ENCODE data around the gene FGD2.
A peak's percentile ranks its signal among the peaks of the same experiment; 100 is the strongest.
"Not testable (repeated sequence)": the region's sequence is repeated elsewhere in the genome, so short reads cannot be mapped to it uniquely, and the experiment has no call there.

FGD2 gene

DNA sequence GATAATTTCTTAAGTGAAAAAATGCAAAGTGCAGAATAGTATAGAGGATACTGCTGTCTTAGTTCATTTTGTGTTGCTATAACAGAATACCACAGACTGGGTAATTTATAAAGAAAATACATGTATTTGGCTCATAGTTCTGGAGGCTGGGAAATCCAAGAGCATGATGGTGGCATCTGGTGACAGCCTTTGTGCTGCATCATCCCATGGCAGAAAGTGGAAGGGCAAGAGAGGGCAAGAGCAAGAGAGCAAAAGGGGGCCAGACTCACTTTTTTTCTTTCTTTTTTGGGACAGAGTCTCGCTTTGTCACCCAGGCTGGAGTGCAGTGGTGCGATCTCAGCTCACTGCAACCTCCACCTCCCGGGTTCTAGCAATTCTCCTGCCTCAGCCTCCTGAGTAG lies 37.6 kb downstream of the FGD2 start:
- not testable (repeated sequence) for DNase-seq

GRCh38 chr6:37047346-37047688 lies 41.9 kb downstream of the FGD2 start:
- DNase-seq, result no peak

- DNase-seq, result peak; percentile 76
Measured at GRCh38 chr6:37047689-37048402, 42.4 kb downstream of the FGD2 start.

DNA sequence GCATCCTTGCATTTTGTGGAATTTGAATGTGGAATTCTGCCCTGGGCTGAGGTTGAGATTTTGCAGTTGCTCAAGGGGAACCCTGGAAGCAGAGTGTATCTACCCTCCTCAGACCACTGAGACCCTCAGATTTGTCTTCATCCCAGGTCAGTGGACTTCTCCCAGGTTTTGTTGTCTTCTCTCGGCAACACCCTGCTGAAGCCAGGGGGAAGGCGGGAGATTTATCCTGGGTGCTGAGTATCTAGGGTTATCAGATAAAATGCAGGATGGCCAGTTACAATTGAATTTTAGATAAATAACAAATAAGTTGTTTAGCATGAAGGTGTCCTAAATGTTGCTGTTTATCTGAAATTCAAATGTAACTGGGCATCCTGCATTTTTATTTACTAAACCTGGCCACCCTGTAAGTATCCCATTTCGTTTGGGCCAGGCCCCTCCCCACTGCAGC lies 43.0 kb downstream of the FGD2 start:
- DNase-seq, result no peak

DNA sequence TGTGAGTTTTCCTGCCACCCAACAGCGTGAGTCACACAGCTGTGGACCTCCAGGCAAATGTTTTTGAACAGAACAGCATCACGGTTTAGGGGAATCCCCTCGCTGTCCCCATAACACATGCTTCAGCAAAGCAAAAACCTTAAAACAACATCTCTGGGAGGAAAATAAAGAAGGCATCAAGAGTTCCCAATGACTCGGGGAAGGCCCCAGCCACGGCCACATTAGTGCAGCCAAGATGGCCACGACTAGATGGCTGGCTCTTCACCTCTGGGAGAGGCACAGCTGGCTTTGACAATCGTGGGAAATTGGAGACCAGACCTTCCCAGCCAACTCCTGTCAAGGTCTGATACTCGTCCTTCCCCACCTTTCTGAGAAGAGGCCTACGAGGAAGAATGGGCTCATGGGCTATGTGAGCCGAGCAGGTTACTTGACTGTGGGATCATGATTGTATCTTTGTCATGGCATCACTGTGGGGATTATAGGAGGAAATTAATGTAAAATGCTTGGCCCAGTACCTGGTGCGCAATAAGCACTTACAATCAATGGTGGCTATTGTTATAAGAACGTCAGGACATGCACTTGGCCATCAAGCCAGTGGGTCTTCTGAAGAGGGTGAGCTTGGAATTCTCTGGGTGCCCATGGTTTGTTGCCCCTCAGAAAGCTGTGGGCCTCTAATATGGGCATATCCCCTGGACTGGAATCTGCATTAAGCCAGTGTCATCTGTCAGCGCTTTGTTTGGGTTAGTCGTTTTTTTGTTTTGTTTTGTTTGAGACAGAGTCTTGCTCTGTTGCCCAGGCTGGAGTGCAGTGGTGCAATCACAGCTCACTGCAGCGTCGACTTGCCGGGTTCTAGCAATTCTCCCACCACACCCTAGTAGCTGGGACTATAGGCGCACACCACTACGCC lies 43.6 kb downstream of the FGD2 start:
- DNase-seq, result peak; percentile 93

DNA sequence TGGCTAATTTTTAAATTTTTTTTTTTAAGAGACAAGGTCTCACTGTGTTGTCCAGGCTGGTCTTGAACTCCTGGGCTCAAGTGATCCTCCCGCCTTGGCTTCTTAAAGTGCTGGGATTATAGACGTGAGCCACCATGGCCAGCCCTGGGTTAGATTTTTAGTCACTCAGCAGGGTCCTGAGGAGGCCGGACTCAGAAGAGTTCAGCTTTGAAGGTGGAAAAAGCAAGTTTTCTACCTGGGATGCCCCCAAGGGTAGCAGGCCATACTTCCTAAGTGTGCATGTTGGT lies 44.2 kb downstream of the FGD2 start:
- DNase-seq, result no peak

DNA sequence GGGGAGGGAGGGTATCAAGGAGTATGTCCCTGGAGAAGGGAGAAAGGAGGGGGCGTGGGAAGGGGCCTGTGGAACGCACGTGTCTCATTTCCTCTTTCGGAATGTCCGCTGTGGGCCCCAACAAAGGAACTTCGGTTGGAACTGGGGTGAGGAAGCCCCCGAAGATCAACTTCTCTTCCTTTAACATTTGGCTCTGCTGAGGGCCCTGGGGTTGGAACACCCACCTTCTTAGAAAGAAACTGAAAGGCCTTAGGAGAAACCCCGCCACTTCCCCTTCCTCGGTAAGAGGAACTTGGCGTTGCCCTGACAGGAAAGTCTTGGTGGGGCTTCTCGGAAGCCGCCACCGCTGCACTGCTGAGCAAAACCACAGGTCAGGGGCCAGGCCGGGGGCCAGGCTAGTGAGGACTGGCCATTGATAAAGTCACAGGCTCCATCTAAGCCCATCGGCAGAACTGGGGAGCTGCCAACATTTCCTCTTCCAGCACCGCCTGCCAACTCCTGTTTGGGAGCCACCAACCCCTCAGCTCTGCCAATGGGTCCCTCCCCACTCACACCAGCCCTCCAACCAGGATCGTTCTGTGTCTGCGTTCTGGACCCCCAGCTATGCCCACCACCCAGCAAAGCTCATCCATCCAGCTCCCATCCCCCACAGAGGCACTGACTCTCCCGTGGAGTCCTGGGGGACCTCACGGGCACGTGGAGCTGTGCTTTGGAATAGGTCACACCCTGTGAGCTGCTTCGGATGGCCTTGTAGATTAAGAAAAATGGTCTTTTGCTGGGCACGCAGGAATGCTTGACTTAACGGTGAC lies 44.8 kb downstream of the FGD2 start:
- DNase-seq, result peak; percentile 94

DNA sequence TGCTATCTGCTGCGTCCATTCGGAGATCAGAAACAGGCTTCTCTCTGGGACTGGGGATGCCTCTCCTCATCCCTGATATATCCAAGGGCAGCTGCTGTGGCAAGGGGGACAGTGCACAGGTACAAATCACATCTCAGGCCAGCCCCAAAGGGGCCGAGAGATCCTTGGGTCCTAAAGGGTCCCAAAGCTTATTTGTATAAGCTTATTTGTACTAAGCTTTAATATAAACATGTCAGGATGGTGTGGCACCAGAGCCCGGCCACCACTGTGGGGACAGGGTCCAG lies 45.3 kb downstream of the FGD2 start:
- DNase-seq, result no peak

DNA sequence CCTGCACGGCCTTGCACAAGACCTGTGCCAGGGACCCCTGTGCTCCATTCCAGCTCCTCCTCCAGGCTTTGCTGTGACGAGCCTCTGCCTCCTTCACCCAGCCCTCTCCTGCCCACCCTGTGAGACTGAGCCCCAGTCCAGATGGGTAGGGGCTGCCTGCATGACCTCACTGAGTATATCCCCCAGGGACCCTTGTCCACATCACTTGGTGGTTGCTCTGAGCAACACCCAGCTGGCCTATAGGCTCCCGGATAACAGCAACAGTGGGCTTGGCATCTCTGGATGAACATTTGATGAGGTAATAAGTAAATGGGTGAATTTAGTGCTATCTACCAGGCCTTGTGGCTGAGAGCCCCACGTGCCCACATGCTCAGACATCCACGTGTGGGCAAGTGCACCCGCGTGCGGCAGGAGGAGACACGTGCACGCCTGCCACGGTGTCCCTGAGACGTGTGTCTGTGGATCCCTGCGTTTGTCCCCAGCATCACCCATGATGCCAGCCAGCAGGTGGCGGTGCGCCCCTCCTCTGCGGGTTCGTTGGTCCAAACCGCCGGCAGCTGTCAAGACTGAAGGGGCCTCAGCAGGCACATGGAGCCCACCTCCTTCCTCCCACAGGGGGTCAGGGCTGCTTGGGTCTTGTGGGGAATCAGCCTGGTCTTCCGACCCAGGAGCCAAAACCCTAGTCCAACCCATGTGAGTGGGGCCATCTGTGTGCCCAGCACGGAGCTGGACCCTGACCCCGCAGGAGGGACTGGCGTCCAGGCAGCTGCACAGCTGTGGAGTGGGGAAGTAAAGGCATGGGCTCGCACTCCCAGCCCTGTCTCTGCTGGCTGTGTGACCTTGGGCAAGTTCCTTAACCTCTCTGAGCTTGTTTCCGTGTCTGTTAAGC lies 45.9 kb downstream of the FGD2 start:
- peak; percentile 95 for DNase-seq

DNA sequence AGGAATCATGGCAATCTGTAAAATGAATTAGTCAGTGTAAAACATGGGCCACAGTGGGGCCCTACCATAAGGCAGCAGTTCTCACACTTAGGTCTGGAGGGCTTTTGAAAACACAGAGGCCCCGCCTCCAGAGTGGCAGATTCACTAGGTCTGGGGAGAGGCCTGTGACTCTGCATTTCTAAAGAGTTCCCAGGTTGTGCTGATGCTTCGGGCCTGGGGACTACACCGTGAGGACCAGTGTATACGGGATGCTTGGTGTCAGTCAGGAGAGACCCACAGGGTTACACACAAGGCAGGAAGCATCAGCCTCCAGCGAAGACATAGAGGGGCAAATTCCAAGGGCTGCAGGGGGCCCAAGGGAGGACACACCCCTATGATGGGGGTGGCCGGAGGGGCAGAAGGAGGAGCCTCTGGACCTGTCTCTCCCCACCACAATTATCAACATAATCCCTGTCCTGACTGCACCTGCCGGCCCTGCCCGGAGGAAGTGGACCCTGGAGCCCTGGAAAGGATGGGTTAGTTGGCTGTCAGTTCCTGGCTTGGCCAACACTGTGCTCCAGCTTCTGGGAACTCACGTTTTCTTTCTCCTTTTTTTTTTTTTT lies 46.7 kb downstream of the FGD2 start:
- DNase-seq, result peak; percentile 68

- no peak for DNase-seq
Measured at GRCh38 chr6:37053683-37054082, 48.2 kb downstream of the FGD2 start.

GRCh38 chr6:37054171-37054570 lies 48.7 kb downstream of the FGD2 start:
- no peak for DNase-seq

GRCh38 chr6:37054580-37054979 lies 49.1 kb downstream of the FGD2 start:
- no peak for DNase-seq

GRCh38 chr6:37056112-37056403 lies 50.6 kb downstream of the FGD2 start:
- DNase-seq, result no peak

GRCh38 chr6:37056439-37057127 lies 51.1 kb downstream of the FGD2 start:
- DNase-seq, result no peak

GRCh38 chr6:37057128-37057471 lies 51.6 kb downstream of the FGD2 start:
- DNase-seq, result no peak

DNA sequence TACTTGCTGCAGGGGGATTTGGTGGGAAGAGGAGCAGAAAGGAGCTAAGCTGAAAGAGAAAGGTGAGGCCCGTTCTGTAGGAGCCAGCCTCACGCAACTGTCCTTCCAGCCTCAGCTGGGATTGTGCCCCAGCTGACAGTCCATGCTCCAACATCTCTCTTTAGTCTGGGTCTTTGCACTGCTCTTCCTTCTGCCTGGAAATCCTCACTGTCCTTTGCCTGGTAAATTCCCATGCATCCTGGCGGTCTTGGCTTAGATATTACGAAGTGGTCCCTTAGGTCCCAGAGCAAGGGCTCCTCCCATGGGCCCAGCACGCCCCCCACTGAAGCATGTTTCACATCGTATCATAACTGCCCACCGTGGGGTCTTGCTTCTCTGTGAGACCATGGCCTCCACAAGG lies 52.2 kb downstream of the FGD2 start:
- no peak for DNase-seq

- DNase-seq, result no peak
Measured at GRCh38 chr6:37058084-37058586, 52.7 kb downstream of the FGD2 start.

- not testable (repeated sequence) for DNase-seq
Measured at GRCh38 chr6:37058984-37059343, 53.5 kb downstream of the FGD2 start.

DNA sequence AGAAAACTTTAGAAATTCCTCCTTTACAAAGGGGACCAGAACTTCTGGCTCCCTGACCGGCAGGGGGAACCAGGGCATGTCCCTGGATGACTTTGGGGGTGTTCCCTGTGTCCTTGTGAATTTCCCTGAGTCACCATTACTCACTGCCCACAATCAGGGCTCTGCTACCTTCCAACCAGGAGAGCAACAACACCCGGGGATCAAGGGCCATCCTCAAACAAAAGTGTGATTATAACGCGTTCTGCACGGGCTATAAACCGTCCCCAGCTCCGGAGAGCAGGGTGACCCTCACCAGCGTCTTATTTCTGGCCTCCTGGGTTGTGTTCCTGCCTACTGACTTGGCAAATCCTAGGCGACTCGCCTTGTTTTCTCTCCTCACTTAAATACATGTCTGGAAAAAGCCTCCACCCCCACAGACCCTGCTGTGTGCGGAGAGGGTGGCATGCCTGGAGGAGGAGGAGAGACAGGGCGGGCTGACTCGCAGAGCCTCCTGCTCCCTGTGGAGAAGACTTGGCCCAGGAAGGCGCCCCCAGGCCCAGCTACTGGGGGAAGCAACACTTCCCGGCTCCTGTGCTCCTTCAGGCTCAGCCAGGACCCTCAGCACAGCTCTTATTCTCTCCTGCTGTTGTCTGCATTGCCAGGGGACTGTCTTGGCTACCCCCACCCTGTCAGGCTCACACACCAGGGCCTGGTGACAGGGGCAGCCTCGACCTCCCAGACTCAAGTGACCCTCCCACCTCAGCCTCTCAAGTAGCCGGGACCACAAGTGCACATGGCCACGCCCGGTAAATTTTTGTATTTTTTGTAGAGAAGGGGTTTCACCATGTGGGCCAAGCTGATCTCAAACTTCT lies 54.1 kb downstream of the FGD2 start:
- peak; percentile 33 for DNase-seq

- DNase-seq, result no peak
Measured at GRCh38 chr6:37060195-37060559, 54.7 kb downstream of the FGD2 start.

All from activated CD4-positive, alpha-beta T cell treated with anti-CD3 and anti-CD28 coated beads, Interleukin-10, Interleukin-2, amounts not matched to agents 100 ng/mL and 50 ng/mL, durations not matched to agents 16 hours and 8 hours (primary cell).